Stomach (tissue), 4 donors: Measurements from ENCODE around the gene DHRS4L2.
"Not testable (repeated sequence)": the region's sequence is repeated elsewhere in the genome, so short reads cannot be mapped to it uniquely, and the experiment has no call there.

ENCODE experiments used
- EP300 ChIP-seq: sonication (generic); formaldehyde crosslinking; IDR thresholded peaks from one replicate; pipeline ENCODE4 v1.6.1; 2017; ENCODE audit warnings: antibody characterized with exemption
- POLR2A ChIP-seq, 4 donors: fragments of 450-650 bp; IDR thresholded peaks; one replicate each; pipeline ENCODE4 v1.6.1; 2016; ENCODE audit warnings: antibody characterized with exemption in 4 of 4, control low read depth in 2 of 4, mild to moderate bottlenecking in 1 of 4, moderate library complexity in 1 of 4
- POLR2AphosphoS5 ChIP-seq, 3 donors: sonication (generic); formaldehyde crosslinking; IDR thresholded peaks; one replicate each; pipeline ENCODE4 v1.6.1; 2016; ENCODE audit warnings: antibody characterized with exemption in 3 of 3
- TF ChIP-seq, protein P1 (sequence below), 7 experiments: fragments of 450-650 bp in 4 of 7; fragments of 200-600 bp in 3 of 7; sonication (generic) in 3 of 7; IDR thresholded peaks; one replicate each; pipeline ENCODE4 v1.5.1; 2016 to 2019; ENCODE audit warnings: antibody characterized with exemption in 7 of 7, control low read depth in 2 of 7, mild to moderate bottlenecking in 1 of 7

DNA sequence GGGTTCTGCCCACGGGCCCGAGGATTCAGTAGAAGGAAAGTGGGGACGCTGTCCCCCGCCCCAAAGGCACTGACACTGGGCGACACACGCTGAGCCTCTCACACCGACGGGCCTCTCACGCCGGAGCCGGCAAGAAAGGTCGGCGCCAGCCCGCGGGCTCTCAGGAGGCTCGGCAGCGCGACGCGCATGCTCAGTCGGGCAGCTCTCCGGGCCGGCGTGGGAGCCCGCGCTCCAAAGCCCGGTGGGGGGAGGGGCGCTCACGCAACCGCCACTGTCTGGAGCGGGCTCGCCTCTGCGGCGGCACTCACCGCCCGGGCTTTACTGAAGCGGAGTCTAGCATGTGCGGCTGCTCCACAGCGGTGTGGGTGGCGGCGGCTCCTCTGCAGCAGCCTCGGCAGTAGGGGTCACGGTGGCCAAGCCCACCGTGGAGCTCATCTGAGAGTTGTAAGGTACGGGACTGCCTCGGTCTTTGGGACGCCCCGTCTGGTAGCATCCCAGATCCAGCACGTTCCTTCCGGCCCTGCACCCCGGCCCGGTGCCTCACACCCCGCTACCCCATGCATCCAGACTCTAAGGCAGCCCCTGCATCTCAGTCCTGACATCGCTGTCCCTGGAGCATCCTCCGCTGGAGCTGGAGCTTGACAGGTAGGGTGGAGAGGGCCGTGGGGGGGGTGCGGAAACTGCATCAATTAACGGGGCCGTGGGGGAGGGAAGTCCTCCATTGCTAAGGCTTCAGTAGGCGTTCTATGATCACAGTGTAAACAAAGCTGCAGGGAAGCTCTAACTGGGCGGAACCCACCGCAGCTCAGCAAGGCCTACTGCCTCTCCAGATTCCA lies 18.3 kb downstream of the DHRS4L2 start:
- TF ChIP-seq, protein P1, sequence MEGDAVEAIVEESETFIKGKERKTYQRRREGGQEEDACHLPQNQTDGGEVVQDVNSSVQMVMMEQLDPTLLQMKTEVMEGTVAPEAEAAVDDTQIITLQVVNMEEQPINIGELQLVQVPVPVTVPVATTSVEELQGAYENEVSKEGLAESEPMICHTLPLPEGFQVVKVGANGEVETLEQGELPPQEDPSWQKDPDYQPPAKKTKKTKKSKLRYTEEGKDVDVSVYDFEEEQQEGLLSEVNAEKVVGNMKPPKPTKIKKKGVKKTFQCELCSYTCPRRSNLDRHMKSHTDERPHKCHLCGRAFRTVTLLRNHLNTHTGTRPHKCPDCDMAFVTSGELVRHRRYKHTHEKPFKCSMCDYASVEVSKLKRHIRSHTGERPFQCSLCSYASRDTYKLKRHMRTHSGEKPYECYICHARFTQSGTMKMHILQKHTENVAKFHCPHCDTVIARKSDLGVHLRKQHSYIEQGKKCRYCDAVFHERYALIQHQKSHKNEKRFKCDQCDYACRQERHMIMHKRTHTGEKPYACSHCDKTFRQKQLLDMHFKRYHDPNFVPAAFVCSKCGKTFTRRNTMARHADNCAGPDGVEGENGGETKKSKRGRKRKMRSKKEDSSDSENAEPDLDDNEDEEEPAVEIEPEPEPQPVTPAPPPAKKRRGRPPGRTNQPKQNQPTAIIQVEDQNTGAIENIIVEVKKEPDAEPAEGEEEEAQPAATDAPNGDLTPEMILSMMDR (IDR thresholded peaks at IDR 0.05): not testable (repeated sequence)
- TF ChIP-seq POLR2A (IDR thresholded peaks at IDR 0.05); EP300; POLR2AphosphoS5 (IDR thresholded peaks at IDR 0.05): not testable (repeated sequence)
